DND-41 (cell line): ENCODE results near the gene SEL1L.

Experiments used
- ATAC-seq: fragments of 200-7000 bp; cut with Tn5 transposase; 3 replicates; pipeline ENCODE4 v1.9.1; 2021; ENCODE audit warnings: low read depth; ENCODE audit not compliant: insufficient read depth
- DNase-seq: peaks from one replicate; pipeline ENCODE4 v3.0.0-alpha.2; 2020
- H2AFZ ChIP-seq: 2 replicates; pipeline ENCODE4 v1.6.0; 2012; ENCODE audit warnings: low read depth, low read length
- H3K27ac ChIP-seq: 2 replicates; pipeline ENCODE4 v1.5.1; 2012; ENCODE audit warnings: low read length, inconsistent platforms
- H3K27me3 ChIP-seq: fragments of 200-600 bp; sonication (generic); 2 replicates; pipeline ENCODE4 v1.6.0; 2012; ENCODE audit warnings: low read length, mild to moderate bottlenecking, inconsistent platforms; ENCODE audit not compliant: insufficient read depth, poor library complexity
- H3K36me3 ChIP-seq: 2 replicates; pipeline ENCODE4 v1.5.1; 2012; ENCODE audit warnings: low read length, inconsistent platforms; ENCODE audit not compliant: insufficient read depth
- H3K4me1 ChIP-seq: 2 replicates; pipeline ENCODE4 v1.5.1; 2012; ENCODE audit warnings: mild to moderate bottlenecking, low read length; ENCODE audit not compliant: insufficient read depth
- H3K4me2 ChIP-seq: 2 replicates; pipeline ENCODE4 v1.6.0; 2012; ENCODE audit warnings: mild to moderate bottlenecking, moderate library complexity, low read length, inconsistent platforms; ENCODE audit not compliant: insufficient read depth
- H3K4me3 ChIP-seq, 2 experiments: fragments of 200-600 bp in 1 of 2; shearing (Covaris generic) in 1 of 2; 2 replicates each; pipeline ENCODE4 v1.5.1; 2012 to 2016; ENCODE audit warnings: inconsistent platforms in 2 of 2, low read length in 2 of 2, mild to moderate bottlenecking in 2 of 2, low read depth in 1 of 2, moderate library complexity in 1 of 2
- H3K79me2 ChIP-seq: 2 replicates; pipeline ENCODE4 v1.6.0; 2012; ENCODE audit warnings: low read length, inconsistent platforms; ENCODE audit not compliant: insufficient read depth
- H3K9ac ChIP-seq: 2 replicates; pipeline ENCODE4 v1.6.0; 2012; ENCODE audit warnings: low read depth, mild to moderate bottlenecking, inconsistent platforms, low read length, moderate library complexity
- H3K9me3 ChIP-seq: 2 replicates; pipeline ENCODE4 v1.5.1; 2012; ENCODE audit warnings: low read length, moderate library complexity, mild to moderate bottlenecking, inconsistent platforms; ENCODE audit not compliant: insufficient read depth, severe bottlenecking
- H4K20me1 ChIP-seq: 2 replicates; pipeline ENCODE4 v1.6.0; 2012; ENCODE audit warnings: low read length; ENCODE audit not compliant: insufficient read depth
- CTCF ChIP-seq: IDR thresholded peaks from 2 replicates; pipeline ENCODE4 v1.5.1; 2012; ENCODE audit warnings: borderline replicate concordance, low read length, moderate library complexity, mild to moderate bottlenecking; ENCODE audit not compliant: poor library complexity, severe bottlenecking; ENCODE audit errors: extremely low read depth
- EZH2 ChIP-seq: IDR thresholded peaks from 3 replicates; pipeline ENCODE4 v1.6.1; 2012; ENCODE audit warnings: borderline replicate concordance, low read depth, mild to moderate bottlenecking, moderate library complexity, low read length, inconsistent platforms; ENCODE audit not compliant: severe bottlenecking

The SEL1L gene

GRCh38 chr14:81555684-81556083 lies 22.0 kb upstream of the SEL1L start:
- Histone ChIP-seq H4K20me1 (no peaks in the 10 kb centered on the region), H3K27ac (no peak overlapping the region), H3K4me3 (no peak overlapping the region), H3K9ac (no peak overlapping the region), H3K79me2 (no peaks in the 10 kb centered on the region), H3K36me3 (no peaks in the 10 kb centered on the region), H3K9me3 (no peaks in the 10 kb centered on the region), H3K4me2 (no peak overlapping the region), H3K4me1 (no peaks in the 10 kb centered on the region), H2AFZ (no peak overlapping the region), H3K27me3 (no peaks in the 10 kb centered on the region)
- ATAC-seq = no peak
- no peak for TF ChIP-seq EZH2
- TF ChIP-seq CTCF = no peak
- DNase-seq = no peak

- Histone ChIP-seq H3K9me3 (no peaks in the 10 kb centered on the region), H3K4me2 (no peak overlapping the region), H3K9ac (no peak overlapping the region), H3K4me1 (no peaks in the 10 kb centered on the region), H4K20me1 (no peaks in the 10 kb centered on the region), H3K27me3 (no peaks in the 10 kb centered on the region), H2AFZ (no peak overlapping the region), H3K27ac (no peak overlapping the region), H3K36me3 (no peaks in the 10 kb centered on the region), H3K4me3 (no peak overlapping the region), H3K79me2 (no peaks in the 10 kb centered on the region)
- no peak for ATAC-seq
- DNase-seq = no peak
- TF ChIP-seq CTCF (no peak), EZH2 (no peak)
Measured at GRCh38 chr14:81555051-81555450, 21.4 kb upstream of the SEL1L start.

GRCh38 chr14:81551471-81551870 lies 17.8 kb upstream of the SEL1L start:
- H3K9ac ChIP-seq = no peak overlapping the region
- no peaks in the 10 kb centered on the region for H3K9me3 ChIP-seq
- no peaks in the 10 kb centered on the region for H3K79me2 ChIP-seq
- no peak overlapping the region for H3K27ac ChIP-seq
- no peak overlapping the region for H3K4me2 ChIP-seq
- H3K36me3 ChIP-seq = no peaks in the 10 kb centered on the region
- H2AFZ ChIP-seq = no peak overlapping the region
- H3K27me3 ChIP-seq = no peaks in the 10 kb centered on the region
- DNase-seq = no peak
- no peaks in the 10 kb centered on the region for H3K4me1 ChIP-seq
- no peak for ATAC-seq
- H3K4me3 ChIP-seq = no peak overlapping the region
- no peaks in the 10 kb centered on the region for H4K20me1 ChIP-seq
- no peak for TF ChIP-seq EZH2
- no peak for TF ChIP-seq CTCF
